HG03139 (cell line): ENCODE results near the gene CC2D2A.
"Not testable (repeated sequence)": the region's sequence is repeated elsewhere in the genome, so short reads cannot be mapped to it uniquely, and the experiment has no call there.

Experiments
- ATAC-seq: cut with Tn5 transposase; IDR thresholded peaks from one replicate; pipeline ENCODE4 v1.9.1; 2021; ENCODE audit not compliant: unreplicated experiment

Gene CC2D2A

GRCh38 chr4:15513545-15513944 lies 43.9 kb downstream of the CC2D2A start:
- ATAC-seq, result no peak

GRCh38 chr4:15515106-15515505 lies 45.4 kb downstream of the CC2D2A start:
- ATAC-seq, result no peak

GRCh38 chr4:15516494-15516893 lies 46.8 kb downstream of the CC2D2A start:
- ATAC-seq, result no peak

GRCh38 chr4:15517681-15518080 lies 48.0 kb downstream of the CC2D2A start:
- not testable (repeated sequence) for ATAC-seq

- ATAC-seq, result no peak
Measured at GRCh38 chr4:15521442-15522039, 51.9 kb downstream of the CC2D2A start.

GRCh38 chr4:15525080-15525479 lies 55.4 kb downstream of the CC2D2A start:
- ATAC-seq, result no peak

- no peak for ATAC-seq
Measured at GRCh38 chr4:15526924-15527592, 57.4 kb downstream of the CC2D2A start.

- ATAC-seq, result no peak
Measured at GRCh38 chr4:15531792-15532191, 62.1 kb downstream of the CC2D2A start.

- no peak for ATAC-seq
Measured at GRCh38 chr4:15533817-15534216, 64.1 kb downstream of the CC2D2A start.

GRCh38 chr4:15535599-15535998 lies 65.9 kb downstream of the CC2D2A start:
- no peak for ATAC-seq

GRCh38 chr4:15536552-15537499 lies 67.1 kb downstream of the CC2D2A start:
- no peak for ATAC-seq

- ATAC-seq, result no peak
Measured at GRCh38 chr4:15541941-15542340, 72.3 kb downstream of the CC2D2A start.

GRCh38 chr4:15542760-15543159 lies 73.1 kb downstream of the CC2D2A start:
- no peak for ATAC-seq

GRCh38 chr4:15543537-15544247 lies 74.0 kb downstream of the CC2D2A start:
- no peak for ATAC-seq

- ATAC-seq, result no peak
Measured at GRCh38 chr4:15544248-15544729, 74.6 kb downstream of the CC2D2A start.

GRCh38 chr4:15545371-15545770 lies 75.7 kb downstream of the CC2D2A start:
- ATAC-seq, result no peak

GRCh38 chr4:15547392-15547791 lies 77.7 kb downstream of the CC2D2A start:
- peak; percentile 50 for ATAC-seq

- ATAC-seq, result no peak
Measured at GRCh38 chr4:15550491-15550890, 80.8 kb downstream of the CC2D2A start.

- no peak for ATAC-seq
Measured at GRCh38 chr4:15551740-15552446, 82.2 kb downstream of the CC2D2A start.
